ENCODE data around the gene AUP1.

DNA sequence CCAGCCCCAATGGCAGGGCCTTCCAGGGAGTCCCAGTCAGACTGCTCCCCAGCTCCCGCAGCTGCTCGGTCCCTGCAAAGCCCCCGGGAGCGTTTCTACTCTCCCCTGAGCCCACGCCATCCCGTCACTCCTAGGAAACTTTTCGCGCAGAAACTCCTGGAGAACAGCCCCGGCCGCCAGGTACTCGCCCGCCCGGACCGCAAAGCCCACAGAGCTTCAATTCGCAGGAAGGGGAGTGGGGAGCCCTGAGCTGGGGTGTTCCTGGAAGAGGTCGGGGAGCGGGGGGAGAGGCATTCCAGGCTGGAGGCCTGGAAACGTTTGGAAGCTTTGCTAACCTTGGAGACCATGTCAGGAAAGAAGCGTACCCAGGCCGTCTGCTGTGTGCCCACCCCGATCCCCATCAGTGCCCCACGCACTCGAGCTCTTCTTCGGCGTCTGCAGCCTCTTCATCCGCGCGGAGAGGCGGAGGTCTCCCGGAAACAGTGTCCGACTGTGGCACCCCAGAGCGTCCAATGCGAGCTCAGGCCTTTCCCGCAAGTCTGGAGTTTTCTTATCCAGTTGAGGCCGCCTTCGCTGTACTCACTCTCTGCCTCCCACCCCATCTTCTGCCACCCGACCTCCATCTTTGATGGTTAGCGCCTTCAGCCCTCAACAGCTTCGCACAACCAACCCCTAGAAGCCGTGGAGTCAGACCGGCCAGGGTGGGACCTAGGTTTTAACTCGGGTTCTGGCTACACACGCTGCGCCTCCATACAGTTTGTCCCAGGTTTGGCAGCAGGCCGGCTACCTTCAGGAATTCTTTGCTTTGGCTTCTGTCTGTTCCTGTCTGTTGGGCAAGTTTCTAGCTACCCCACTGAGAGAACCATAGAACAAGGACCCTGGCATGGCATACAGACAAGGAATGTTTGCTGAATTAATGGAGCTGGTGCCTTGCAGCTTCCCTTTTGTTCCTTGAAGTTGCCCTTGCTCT is 25.7 kb downstream of the AUP1 start:
- TF ChIP-seq, protein P1, sequence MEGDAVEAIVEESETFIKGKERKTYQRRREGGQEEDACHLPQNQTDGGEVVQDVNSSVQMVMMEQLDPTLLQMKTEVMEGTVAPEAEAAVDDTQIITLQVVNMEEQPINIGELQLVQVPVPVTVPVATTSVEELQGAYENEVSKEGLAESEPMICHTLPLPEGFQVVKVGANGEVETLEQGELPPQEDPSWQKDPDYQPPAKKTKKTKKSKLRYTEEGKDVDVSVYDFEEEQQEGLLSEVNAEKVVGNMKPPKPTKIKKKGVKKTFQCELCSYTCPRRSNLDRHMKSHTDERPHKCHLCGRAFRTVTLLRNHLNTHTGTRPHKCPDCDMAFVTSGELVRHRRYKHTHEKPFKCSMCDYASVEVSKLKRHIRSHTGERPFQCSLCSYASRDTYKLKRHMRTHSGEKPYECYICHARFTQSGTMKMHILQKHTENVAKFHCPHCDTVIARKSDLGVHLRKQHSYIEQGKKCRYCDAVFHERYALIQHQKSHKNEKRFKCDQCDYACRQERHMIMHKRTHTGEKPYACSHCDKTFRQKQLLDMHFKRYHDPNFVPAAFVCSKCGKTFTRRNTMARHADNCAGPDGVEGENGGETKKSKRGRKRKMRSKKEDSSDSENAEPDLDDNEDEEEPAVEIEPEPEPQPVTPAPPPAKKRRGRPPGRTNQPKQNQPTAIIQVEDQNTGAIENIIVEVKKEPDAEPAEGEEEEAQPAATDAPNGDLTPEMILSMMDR (IDR thresholded peaks at IDR 0.05; ENCODE audit: low read depth, low read length): no peak
- no peak for TF ChIP-seq EZH2phosphoT487 (IDR thresholded peaks at IDR 0.05; ENCODE audit: low read depth)
